Fibroblast of mammary gland (primary cell): ENCODE results near the gene TMSB10.

Source experiments
- DNase-seq: peaks from one replicate; pipeline ENCODE4 v3.0.0-alpha.2; 2010; ENCODE audit warnings: low read depth
- H3K4me3 ChIP-seq: 2 replicates; pipeline ENCODE4 v1.5.1; 2011; ENCODE audit warnings: low read depth, mild to moderate bottlenecking, low read length, moderate library complexity; ENCODE audit not compliant: control insufficient read depth
- TF ChIP-seq, protein P1 (sequence below): conservative IDR thresholded peaks from 2 replicates; pipeline ENCODE4 v1.5.1; 2011; ENCODE audit warnings: low read depth, low read length, inconsistent platforms; ENCODE audit not compliant: control insufficient read depth, insufficient read depth

The TMSB10 gene

DNA sequence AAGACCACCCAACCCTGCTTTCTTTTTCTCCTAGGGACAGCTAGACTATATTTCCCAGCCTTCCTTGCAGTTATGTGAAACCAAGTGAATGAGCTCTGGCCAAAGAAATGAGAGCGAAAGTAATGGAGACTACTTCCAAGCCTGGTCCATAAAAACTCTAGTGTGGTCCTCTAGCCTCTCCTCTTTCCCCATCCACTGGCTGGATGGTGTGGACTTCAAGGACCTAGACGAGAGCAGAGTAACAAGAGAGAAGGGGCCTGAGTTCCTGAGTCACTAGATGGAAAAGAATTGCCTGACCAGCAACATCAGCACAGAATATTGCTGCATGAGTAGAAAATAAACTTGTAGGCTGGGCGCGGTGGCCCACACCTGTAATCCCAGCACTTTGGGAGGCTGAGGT is 2.9 kb upstream of the TMSB10 start:
- TF ChIP-seq, protein P1, sequence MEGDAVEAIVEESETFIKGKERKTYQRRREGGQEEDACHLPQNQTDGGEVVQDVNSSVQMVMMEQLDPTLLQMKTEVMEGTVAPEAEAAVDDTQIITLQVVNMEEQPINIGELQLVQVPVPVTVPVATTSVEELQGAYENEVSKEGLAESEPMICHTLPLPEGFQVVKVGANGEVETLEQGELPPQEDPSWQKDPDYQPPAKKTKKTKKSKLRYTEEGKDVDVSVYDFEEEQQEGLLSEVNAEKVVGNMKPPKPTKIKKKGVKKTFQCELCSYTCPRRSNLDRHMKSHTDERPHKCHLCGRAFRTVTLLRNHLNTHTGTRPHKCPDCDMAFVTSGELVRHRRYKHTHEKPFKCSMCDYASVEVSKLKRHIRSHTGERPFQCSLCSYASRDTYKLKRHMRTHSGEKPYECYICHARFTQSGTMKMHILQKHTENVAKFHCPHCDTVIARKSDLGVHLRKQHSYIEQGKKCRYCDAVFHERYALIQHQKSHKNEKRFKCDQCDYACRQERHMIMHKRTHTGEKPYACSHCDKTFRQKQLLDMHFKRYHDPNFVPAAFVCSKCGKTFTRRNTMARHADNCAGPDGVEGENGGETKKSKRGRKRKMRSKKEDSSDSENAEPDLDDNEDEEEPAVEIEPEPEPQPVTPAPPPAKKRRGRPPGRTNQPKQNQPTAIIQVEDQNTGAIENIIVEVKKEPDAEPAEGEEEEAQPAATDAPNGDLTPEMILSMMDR: no peak
- no peak overlapping the region for H3K4me3 ChIP-seq
- DNase-seq: no peak

DNA sequence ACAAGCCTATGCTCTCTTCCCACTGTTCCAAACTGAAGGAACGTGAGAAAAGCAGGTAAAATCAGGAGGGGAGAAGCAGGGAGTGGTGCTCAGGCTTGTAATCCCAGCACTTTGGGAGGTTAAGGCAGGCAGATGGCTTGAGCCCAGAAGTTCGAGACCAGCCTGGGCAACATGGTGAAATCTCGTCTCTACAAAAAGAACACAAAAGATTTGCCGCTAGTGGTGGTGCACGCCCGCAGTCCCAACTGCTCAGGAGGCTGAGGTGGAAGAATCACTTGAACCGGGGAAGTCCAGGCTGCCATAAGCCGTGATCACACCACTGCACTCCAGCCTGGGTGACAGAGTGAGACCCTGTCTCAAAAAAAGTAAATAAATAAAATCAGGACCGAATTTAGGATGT is 1.3 kb upstream of the TMSB10 start:
- no peak overlapping the region for H3K4me3 ChIP-seq
- no peak for DNase-seq
- TF ChIP-seq, protein P1: no peak

DNA sequence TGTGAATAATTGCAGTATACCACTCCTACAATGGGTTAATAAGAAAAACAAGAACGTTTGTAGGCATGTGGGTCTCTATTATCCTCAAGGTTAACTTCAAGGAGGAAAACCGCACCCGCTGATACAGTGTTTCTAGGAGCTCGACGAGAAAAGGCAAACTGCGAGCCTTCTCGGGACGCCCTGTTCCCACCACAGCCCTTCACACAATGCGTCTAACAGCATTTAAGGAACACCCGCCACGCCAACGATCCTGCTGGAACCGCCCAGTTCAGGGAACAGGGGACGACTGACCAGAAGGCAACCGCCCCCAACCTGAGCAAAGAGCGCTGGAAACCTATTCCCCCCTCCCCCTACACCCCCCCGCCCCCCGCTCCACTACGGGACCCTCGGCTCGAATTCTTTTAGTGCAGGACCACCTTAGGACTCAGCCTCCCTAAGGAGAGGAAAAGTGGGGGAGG is 710 bp upstream of the TMSB10 start:
- TF ChIP-seq, protein P1: no peak
- DNase-seq: peak; percentile 84
- peak overlapping the region; percentile 75 for H3K4me3 ChIP-seq

DNA sequence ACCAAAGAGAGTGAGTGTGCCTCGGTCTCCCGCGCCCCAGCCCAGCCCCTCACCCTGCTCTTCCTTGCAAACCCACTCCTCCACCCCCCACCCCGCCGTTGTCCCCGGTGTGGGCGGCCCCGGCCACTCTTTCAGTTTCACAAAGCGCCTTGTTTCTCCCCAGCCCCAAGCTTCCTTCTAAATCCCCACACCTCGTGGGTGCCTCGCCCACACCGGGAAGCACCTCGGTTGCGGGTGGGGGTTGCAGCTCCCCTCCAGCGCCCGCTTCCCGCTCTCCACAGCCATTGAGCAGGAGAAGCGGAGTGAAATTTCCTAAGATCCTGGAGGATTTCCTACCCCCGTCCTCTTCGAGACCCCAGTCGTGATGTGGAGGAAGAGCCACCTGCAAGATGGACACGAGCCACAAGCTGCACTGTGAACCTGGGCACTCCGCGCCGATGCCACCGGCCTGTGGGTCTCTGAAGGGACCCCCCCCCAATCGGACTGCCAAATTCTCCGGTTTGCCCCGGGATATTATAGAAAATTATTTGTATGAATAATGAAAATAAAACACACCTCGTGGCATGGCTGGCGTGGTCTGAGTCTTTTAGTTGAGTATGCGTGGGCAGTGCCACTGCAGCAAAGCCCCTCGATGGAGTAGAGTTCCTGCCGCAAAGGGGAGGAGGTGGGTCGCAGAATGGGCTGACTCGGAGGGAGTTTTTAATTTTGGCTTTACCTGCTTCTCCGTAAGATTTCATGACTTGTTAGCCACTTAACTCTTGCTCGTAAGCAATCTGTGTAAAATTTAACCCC is 848 bp downstream of the TMSB10 start:
- peak overlapping the region; percentile 80 for H3K4me3 ChIP-seq
- peak; percentile 2 for DNase-seq
- TF ChIP-seq, protein P1: no peak

DNA sequence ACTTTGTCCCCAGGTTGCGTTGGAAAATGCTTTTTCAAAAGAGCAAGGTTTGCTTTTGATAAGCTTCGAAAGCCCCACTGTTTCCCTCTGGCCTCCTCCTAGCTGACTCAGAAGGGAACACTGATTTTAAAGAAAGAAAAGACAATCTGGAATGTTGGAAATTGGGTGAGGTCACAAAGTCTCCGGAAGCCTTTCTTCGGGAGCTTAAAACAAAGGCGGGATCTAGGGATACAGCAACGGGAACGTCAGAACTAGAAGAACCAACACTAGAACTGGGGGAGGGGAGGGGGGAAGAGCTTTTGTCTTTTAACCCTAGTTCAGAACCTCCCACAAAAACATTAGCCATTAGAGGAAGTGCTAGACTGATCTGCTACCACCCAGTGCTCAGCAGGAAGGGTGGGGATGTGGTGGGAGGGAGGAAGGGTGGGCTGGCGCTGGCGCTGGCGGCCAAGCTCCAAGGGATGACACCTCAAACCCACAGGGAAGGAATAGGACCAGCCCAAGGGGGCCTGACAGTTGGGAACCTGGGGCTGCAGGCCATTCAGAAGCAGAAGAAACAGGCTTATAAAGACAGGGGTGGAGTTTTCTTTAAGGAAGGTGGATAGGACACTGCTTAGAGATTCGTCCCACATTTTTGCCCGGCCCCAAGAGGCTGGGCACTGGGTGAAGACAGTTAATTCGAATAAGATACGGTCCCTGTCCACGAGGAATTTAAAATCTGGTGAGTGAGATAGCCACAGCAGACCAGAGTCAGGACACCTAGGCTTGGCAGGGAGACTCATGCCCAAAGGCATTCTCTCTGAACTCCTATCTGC is 1.7 kb downstream of the TMSB10 start:
- peak; percentile 91 for DNase-seq
- TF ChIP-seq, protein P1: no peak
- H3K4me3 ChIP-seq: peak overlapping the region; percentile 80

DNA sequence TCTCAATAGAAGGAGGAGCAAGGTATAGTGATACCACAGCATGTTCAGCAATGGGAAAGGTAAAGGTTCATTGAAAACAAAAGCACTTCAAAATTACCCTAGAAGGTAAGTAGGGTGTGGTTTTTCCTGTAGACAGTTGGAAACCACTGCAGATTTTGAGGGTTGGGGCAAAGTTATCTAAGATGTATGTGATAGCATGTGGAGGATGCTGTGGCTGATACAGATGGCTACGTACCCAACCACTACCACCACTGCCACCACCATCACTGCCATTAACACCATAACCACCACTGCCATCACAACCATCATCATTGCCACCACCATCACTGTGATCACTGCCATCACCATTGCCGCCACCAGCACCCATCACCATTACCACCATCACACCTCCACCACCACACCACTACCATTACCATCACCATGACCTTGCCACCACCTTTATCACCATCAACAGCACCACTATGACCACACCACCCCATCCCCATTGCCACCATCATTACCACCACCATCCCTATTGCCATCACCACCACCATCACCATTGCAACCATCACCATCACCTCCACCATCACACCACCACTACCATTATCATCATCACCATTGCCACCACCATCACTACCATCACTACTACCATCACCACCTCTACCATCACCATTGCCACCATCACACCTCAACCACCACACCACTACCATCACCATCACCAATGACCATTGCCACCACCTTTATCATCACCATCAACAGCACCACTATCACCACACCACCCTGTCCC is 3.7 kb downstream of the TMSB10 start:
- DNase-seq: no peak
- TF ChIP-seq, protein P1: no peak
- H3K4me3 ChIP-seq: no peak overlapping the region
